PC-9 (cell line): ENCODE data around the gene FRG2C.
"Not testable (repeated sequence)": the region's sequence is repeated elsewhere in the genome, so short reads cannot be mapped to it uniquely, and the experiment has no call there.

ENCODE experiments used
- CTCF ChIP-seq: fragments of 200-600 bp; sonication (generic); conservative IDR thresholded peaks from 2 replicates; pipeline ENCODE4 v1.6.1; 2017; ENCODE audit warnings: mixed run types, antibody characterized with exemption, mild to moderate bottlenecking, moderate library complexity
- EZH2 ChIP-seq: fragments of 200-600 bp; sonication (generic); IDR thresholded peaks from 2 replicates; pipeline ENCODE4 v1.8.0; 2017; ENCODE audit warnings: antibody characterized with exemption, low read depth

- TF ChIP-seq CTCF, EZH2: not testable (repeated sequence)
These were observed 6.5 kb downstream of the FRG2C start for GRCh38 chr3:75670298-75671286.
